GM18499 (cell line): ENCODE measurements around the gene GHDC.

ENCODE experiments used
- ATAC-seq: cut with Tn5 transposase; IDR thresholded peaks from one replicate; pipeline ENCODE4 v1.9.1; 2021; ENCODE audit warnings: moderate number of reproducible peaks; ENCODE audit not compliant: insufficient read depth, unreplicated experiment

The GHDC gene

GRCh38 chr17:42184713-42185620 lies 9.3 kb downstream of the GHDC start, which contains the start of gene HCRT:
Gene HCRT, minus strand, starts transcription at chr17:42185452. Its CDS starts 87 bp downstream, at chr17:42185365.
- ATAC-seq = no peak

- ATAC-seq = no peak
These were observed 10.3 kb downstream of the GHDC start for GRCh38 chr17:42183741-42184711.

GRCh38 chr17:42182927-42183734 lies 11.2 kb downstream of the GHDC start:
- no peak for ATAC-seq

- no peak for ATAC-seq
These were observed 12.5 kb downstream of the GHDC start for GRCh38 chr17:42181851-42182207.

- ATAC-seq = no peak
These were observed 13.1 kb downstream of the GHDC start, which contains the start of gene KCNH4 for GRCh38 chr17:42180922-42181850. Gene KCNH4, minus strand, starts transcription at chr17:42181142. Its CDS starts 197 bp downstream, at chr17:42180945.

GRCh38 chr17:42180411-42180921 lies 13.8 kb downstream of the GHDC start:
- ATAC-seq = no peak

GRCh38 chr17:42179911-42180410 lies 14.3 kb downstream of the GHDC start:
- ATAC-seq = no peak

GRCh38 chr17:42179335-42179734 lies 15.0 kb downstream of the GHDC start:
- ATAC-seq = no peak

GRCh38 chr17:42178817-42179216 lies 15.5 kb downstream of the GHDC start:
- no peak for ATAC-seq

GRCh38 chr17:42177684-42178083 lies 16.6 kb downstream of the GHDC start:
- ATAC-seq = no peak

- no peak for ATAC-seq
These were observed 20.0 kb downstream of the GHDC start for GRCh38 chr17:42174126-42174783.

GRCh38 chr17:42171831-42172230 lies 22.5 kb downstream of the GHDC start:
- no peak for ATAC-seq

- ATAC-seq = no peak
These were observed 24.9 kb downstream of the GHDC start for GRCh38 chr17:42169351-42169750.

GRCh38 chr17:42167807-42168206 lies 26.5 kb downstream of the GHDC start:
- ATAC-seq = no peak

GRCh38 chr17:42166196-42166763 lies 28.0 kb downstream of the GHDC start:
- no peak for ATAC-seq

GRCh38 chr17:42165751-42166150 lies 28.5 kb downstream of the GHDC start:
- ATAC-seq = no peak

- no peak for ATAC-seq
These were observed 30.4 kb downstream of the GHDC start for GRCh38 chr17:42163696-42164407.
